Activated B cell treated with CpG ODN at 0.5 μM for 24 hours (primary cell): Measurements from ENCODE around the gene CTBP2. TPM values are rescaled to one million over a fixed set of nuclear protein-coding genes. Genes with fewer than 3 reads are reported as not detected.

Experiments used
- ATAC-seq: fragments of 200-7000 bp; cut with Tn5 transposase; one replicate; pipeline ENCODE4 v1.10.0; 2021; ENCODE audit warnings: low read depth, mild to moderate bottlenecking, moderate library complexity
- CTCF ChIA-PET: fragments of 350-600 bp; sonication (Branson Sonifier 250); formaldehyde crosslinking; loops from one replicate; lab custom pipeline; 2021; ENCODE audit warnings: antibody characterized with exemption; lab: Charles Lee
- POLR2A ChIA-PET: fragments of 350-600 bp; sonication (Branson Sonifier 250); formaldehyde crosslinking; loops from one replicate; lab custom pipeline; 2021; ENCODE audit warnings: antibody characterized with exemption; lab: Charles Lee
- DNase-seq: peaks from one replicate; pipeline ENCODE4 v3.0.0; 2022
- H3K27ac Mint-ChIP-seq: one replicate; pipeline ENCODE4 v1.8.0; 2020; ENCODE audit warnings: mixed read lengths
- H3K27me3 Mint-ChIP-seq: one replicate; pipeline ENCODE4 v1.8.0; 2021; ENCODE audit warnings: mixed read lengths
- H3K36me3 Mint-ChIP-seq: one replicate; pipeline ENCODE4 v1.8.0; 2021; ENCODE audit warnings: low read depth, mixed read lengths
- H3K4me1 Mint-ChIP-seq: one replicate; pipeline ENCODE4 v1.8.0; 2021; ENCODE audit warnings: mixed read lengths
- H3K4me3 Mint-ChIP-seq: one replicate; pipeline ENCODE4 v1.8.0; 2020; ENCODE audit warnings: mild to moderate bottlenecking, mixed read lengths
- H3K9me3 Mint-ChIP-seq: one replicate; pipeline ENCODE4 v1.8.0; 2020; ENCODE audit warnings: mixed read lengths
- CTCF ChIP-seq: fragments of 200-600 bp; IDR thresholded peaks from one replicate; pipeline ENCODE4 v1.8.0; 2022; ENCODE audit warnings: antibody characterized with exemption, mild to moderate bottlenecking
- intact Hi-C: fragments of 100-400 bp; cut with micrococcal nuclease; formaldehyde crosslinking; loops from one replicate; pipeline ENCODE4 v1.15.1; 2024
- total RNA-seq: library from RNA; stranded (reverse); gene quantifications from 2 replicates; pipeline ENCODE4 v1.2.3, GENCODE V29; 2022

The CTBP2 gene
- total RNA-seq, 1 donor from 2014 or later = 0.42 TPM

DNA sequence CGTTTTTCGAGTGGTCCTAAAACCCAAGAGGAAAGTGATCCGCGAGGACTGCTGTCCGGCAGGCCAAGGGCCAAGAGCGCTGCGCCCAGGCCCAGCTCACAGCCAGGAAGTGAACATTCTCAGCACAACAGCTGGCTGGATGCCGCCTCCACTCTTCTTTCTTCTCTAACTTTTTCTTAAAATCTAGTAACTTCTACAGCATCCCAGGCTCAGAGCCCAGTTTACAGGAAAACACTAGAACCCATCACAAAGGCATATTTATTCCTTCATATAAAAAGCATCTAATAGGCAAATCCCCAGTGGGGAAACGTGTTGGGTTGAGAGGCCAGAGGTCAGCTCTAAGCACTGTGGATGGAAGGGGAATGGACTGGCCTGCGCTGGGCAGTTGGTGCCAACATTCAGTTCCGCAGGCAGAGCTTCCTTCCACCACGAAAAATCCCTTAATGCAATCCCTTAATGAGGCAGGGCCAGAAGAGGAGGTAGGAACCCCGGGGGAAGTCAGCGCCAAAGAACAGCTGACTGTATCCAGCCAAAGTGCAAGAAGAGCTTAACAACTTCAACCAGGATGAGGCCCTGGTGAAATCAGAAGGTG, 143.7 kb downstream of the CTBP2 start:
- TF ChIP-seq CTCF = no peak
- POLR2A ChIA-PET = no interaction called here
- Mint-ChIP-seq H3K9me3 (peaks cover 3% of the 10 kb centered on the region), H3K27ac (no peak overlapping the region), H3K4me3 (no peak overlapping the region), H3K4me1 (no peaks in the 10 kb centered on the region), H3K36me3 (no peaks in the 10 kb centered on the region), H3K27me3 (peaks cover 13% of the 10 kb centered on the region)
- CTCF ChIA-PET = no interaction called here
- ATAC-seq (no peak), DNase-seq (no peak)
- intact Hi-C loops = no loop called here

DNA sequence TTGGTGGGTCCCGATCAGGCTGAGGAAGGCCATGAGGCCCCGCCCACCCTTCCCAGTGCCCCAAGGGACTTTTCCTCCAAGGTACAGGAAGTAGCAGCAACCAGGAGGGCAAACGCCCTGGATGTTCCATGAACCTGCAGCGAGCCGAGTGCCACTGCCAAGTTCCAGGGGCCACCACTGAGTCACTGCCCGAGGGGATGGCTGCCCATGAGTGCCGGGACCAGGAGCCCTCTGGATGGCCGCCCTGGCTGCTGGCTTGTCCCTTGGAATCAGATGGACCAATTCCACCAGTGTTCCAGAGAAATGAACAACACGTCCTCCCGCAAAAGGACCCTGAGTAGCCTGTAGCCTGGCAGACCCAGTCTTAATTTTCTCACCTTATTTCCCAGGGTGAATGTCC, 144.2 kb downstream of the CTBP2 start:
- Mint-ChIP-seq H3K4me1 (no peaks in the 10 kb centered on the region), H3K27ac (no peak overlapping the region), H3K36me3 (no peaks in the 10 kb centered on the region), H3K4me3 (no peak overlapping the region), H3K9me3 (peaks cover 3% of the 10 kb centered on the region), H3K27me3 (peaks cover 13% of the 10 kb centered on the region)
- no peak for ATAC-seq
- POLR2A ChIA-PET = no interaction called here
- no peak for DNase-seq
- CTCF ChIA-PET = no interaction called here
- TF ChIP-seq CTCF = no peak
- intact Hi-C loops = no loop called here

GRCh38 chr10:125015356-125015944, 144.9 kb downstream of the CTBP2 start:
- intact Hi-C loops = no loop called here
- ATAC-seq (no peak), DNase-seq (no peak)
- Mint-ChIP-seq H3K4me1 (no peaks in the 10 kb centered on the region), H3K36me3 (no peaks in the 10 kb centered on the region), H3K9me3 (peaks cover 3% of the 10 kb centered on the region), H3K4me3 (no peak overlapping the region), H3K27me3 (peaks cover 13% of the 10 kb centered on the region), H3K27ac (no peak overlapping the region)
- CTCF ChIA-PET = no interaction called here
- no peak for TF ChIP-seq CTCF
- POLR2A ChIA-PET = no interaction called here

DNA sequence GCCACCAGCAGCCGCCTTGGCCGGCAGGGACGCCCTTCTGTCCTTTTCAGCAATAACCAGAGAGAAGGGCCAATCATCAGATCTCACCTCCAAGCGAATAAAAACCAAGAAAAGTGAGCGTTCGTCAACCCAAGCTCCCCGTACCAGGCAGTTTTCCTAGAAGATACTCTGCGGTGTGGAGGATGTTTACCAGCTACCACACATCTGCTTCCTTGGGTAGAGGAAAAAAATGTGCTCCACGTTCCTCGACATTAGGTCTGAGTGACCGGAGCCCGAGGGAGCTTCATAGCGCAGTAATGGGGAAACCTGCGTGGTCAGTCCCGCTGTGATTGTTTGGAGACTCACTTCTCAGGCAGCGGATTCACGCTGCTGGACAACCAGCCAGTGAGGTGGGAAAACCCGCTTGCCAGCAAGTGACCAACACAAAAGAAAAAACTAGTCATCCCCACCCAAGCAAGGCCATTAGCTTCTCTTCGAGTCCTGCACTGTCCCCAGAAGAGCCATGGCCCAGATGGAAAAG, 145.5 kb downstream of the CTBP2 start:
- Mint-ChIP-seq H3K27me3 (peaks cover 13% of the 10 kb centered on the region), H3K27ac (no peak overlapping the region), H3K9me3 (peaks cover 3% of the 10 kb centered on the region), H3K36me3 (no peaks in the 10 kb centered on the region), H3K4me1 (no peaks in the 10 kb centered on the region), H3K4me3 (no peak overlapping the region)
- TF ChIP-seq CTCF = no peak
- ChIA-PET CTCF (no interaction called here), POLR2A (no interaction called here)
- ATAC-seq = no peak
- no peak for DNase-seq
- intact Hi-C loops = no loop called here

DNA sequence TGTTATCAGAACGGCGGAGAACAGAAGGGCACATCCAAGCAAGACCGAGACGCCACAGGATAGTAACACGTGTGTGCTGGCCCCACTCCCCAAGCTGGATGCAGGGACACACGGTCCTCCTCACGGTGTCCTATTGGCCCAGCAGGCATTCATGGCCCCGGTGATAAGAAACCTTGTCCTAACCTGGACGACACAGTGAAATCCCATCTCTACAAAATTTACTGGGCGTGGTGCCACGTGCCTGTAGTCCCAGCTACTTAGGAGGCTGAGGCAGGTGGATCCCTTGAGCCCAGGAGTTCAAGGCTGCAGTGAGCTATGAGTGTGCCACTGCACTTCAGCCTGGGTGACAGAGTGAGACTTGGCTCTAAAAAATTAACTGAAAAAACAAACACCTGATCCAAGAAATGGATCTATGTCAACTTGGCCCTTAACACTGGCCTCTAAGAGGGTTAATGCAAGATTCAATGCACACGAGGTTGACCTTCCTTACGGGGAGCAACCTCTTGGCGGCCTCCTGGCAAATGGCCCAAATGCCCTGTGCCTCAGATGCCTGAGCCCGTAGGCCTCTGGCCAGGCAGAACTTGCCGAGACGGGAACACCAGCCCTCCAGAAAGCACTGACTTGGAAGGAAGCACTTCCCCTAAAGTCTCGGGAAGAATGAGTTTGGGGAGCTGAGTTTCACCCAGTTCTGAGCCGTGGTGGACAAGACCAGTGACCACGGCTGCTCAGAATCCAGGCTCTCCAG, 146.1 kb downstream of the CTBP2 start:
- no peaks in the 10 kb centered on the region for H3K4me1 Mint-ChIP-seq
- no peak overlapping the region for H3K4me3 Mint-ChIP-seq
- CTCF ChIA-PET = no interaction called here
- ATAC-seq (no peak), DNase-seq (no peak)
- no peaks in the 10 kb centered on the region for H3K36me3 Mint-ChIP-seq
- H3K27me3 Mint-ChIP-seq = peaks cover 13% of the 10 kb centered on the region
- TF ChIP-seq CTCF = no peak
- H3K27ac Mint-ChIP-seq = no peak overlapping the region
- intact Hi-C loops = no loop called here
- no peaks in the 10 kb centered on the region for H3K9me3 Mint-ChIP-seq
- POLR2A ChIA-PET = no interaction called here
